CD14-positive monocyte (primary cell): ENCODE measurements around the gene MAML3. TPM values are rescaled to one million over a fixed set of nuclear protein-coding genes. Genes with fewer than 3 reads are reported as not detected.

Experiments
- DNase-seq, 3 donors: peaks; one replicate each; pipeline ENCODE4 v3.0.0-alpha.2; 2011 to 2022
- H2AFZ ChIP-seq: 2 replicates; pipeline ENCODE4 v1.6.0; 2012; ENCODE audit warnings: mild to moderate bottlenecking, low read depth, low read length, inconsistent platforms; ENCODE audit not compliant: insufficient read depth, poor library complexity, severe bottlenecking
- H3K27ac ChIP-seq, 2 donors: 1 replicate in 1 of 2; 2 replicates in 1 of 2; pipeline ENCODE4 v1.5.1; 2012 to 2013; ENCODE audit warnings: low read length in 2 of 2, control low read depth in 1 of 2, inconsistent platforms in 1 of 2, low read depth in 1 of 2, mild to moderate bottlenecking in 1 of 2
- H3K27me3 ChIP-seq, 2 donors: one replicate each; pipeline versions ENCODE4 v1.6.0 to v1.6.1; 2011 to 2013; ENCODE audit warnings: low read length in 2 of 2; ENCODE audit not compliant: control insufficient read depth in 2 of 2, insufficient read depth in 2 of 2
- H3K36me3 ChIP-seq, 2 donors: replicated peaks in 1 of 2; 1 replicate in 1 of 2; 2 replicates in 1 of 2; pipeline versions ENCODE4 v1.5.1 to v1.6.1; 2012 to 2013; ENCODE audit warnings: low read length in 2 of 2, control low read depth in 1 of 2, inconsistent platforms in 1 of 2, mild to moderate bottlenecking in 1 of 2; ENCODE audit not compliant: insufficient read depth in 2 of 2, control insufficient read depth in 1 of 2
- H3K4me1 ChIP-seq, 2 donors: 1 replicate in 1 of 2; 2 replicates in 1 of 2; pipeline versions ENCODE4 v1.5.1 to v1.6.1; 2012 to 2013; ENCODE audit warnings: low read length in 2 of 2, control low read depth in 1 of 2, inconsistent platforms in 1 of 2, mild to moderate bottlenecking in 1 of 2, moderate library complexity in 1 of 2; ENCODE audit not compliant: insufficient read depth in 2 of 2, control insufficient read depth in 1 of 2
- H3K4me2 ChIP-seq: replicated peaks from 2 replicates; pipeline ENCODE3; 2012; ENCODE audit warnings: low read length, moderate library complexity, mild to moderate bottlenecking; ENCODE audit not compliant: poor library complexity, severe bottlenecking; ENCODE audit errors: extremely low read depth
- H3K4me3 ChIP-seq, 3 experiments: fragments of 200-600 bp in 1 of 3; sonication (generic) in 1 of 3; replicated peaks in 1 of 3; 1 replicate in 2 of 3; 2 replicates in 1 of 3; pipeline ENCODE4 v1.5.1; 2011 to 2013; ENCODE audit warnings: low read length in 3 of 3, mild to moderate bottlenecking in 3 of 3, control low read depth in 2 of 3, low read depth in 2 of 3, inconsistent platforms in 1 of 3, moderate library complexity in 1 of 3
- H3K79me2 ChIP-seq: 2 replicates; pipeline ENCODE4 v1.6.0; 2012; ENCODE audit warnings: mild to moderate bottlenecking, control low read depth, inconsistent platforms, low read length, moderate library complexity; ENCODE audit not compliant: insufficient read depth
- H3K9ac ChIP-seq: 2 replicates; pipeline ENCODE4 v1.6.0; 2017; ENCODE audit warnings: low read length, mild to moderate bottlenecking; ENCODE audit not compliant: insufficient read depth, poor library complexity, severe bottlenecking
- H3K9me3 ChIP-seq, 2 donors: replicated peaks in 1 of 2; 1 replicate in 1 of 2; 2 replicates in 1 of 2; pipeline versions ENCODE4 v1.5.1 to v1.6.1; 2012 to 2013; ENCODE audit warnings: low read length in 2 of 2, control low read depth in 1 of 2; ENCODE audit not compliant: control insufficient read depth in 1 of 2, insufficient read depth in 1 of 2
- H4K20me1 ChIP-seq: 2 replicates; pipeline ENCODE4 v1.6.0; 2012; ENCODE audit warnings: mild to moderate bottlenecking, low read length, control low read depth, moderate library complexity; ENCODE audit not compliant: insufficient read depth
- H3K27ac Mint-ChIP-seq, 7 donors: one replicate each; pipeline ENCODE4 v1.8.0; 2020; ENCODE audit warnings: mild to moderate bottlenecking in 7 of 7, mixed read lengths in 7 of 7, moderate library complexity in 6 of 7, inconsistent platforms in 2 of 7
- H3K27me3 Mint-ChIP-seq, 3 donors: one replicate each; pipeline ENCODE4 v1.8.0; 2021 to 2022; ENCODE audit warnings: low read depth in 3 of 3, mild to moderate bottlenecking in 3 of 3, mixed read lengths in 3 of 3, moderate library complexity in 3 of 3, inconsistent platforms in 1 of 3
- H3K36me3 Mint-ChIP-seq, 2 donors: one replicate each; pipeline ENCODE4 v1.8.0; 2020; ENCODE audit warnings: mixed read lengths in 2 of 2, inconsistent platforms in 1 of 2, mild to moderate bottlenecking in 1 of 2
- H3K4me1 Mint-ChIP-seq: one replicate; pipeline ENCODE4 v1.8.0; 2020; ENCODE audit warnings: mild to moderate bottlenecking, mixed read lengths
- H3K4me3 Mint-ChIP-seq, 2 donors: one replicate each; pipeline ENCODE4 v1.8.0; 2020; ENCODE audit warnings: mild to moderate bottlenecking in 2 of 2, mixed read lengths in 2 of 2, moderate library complexity in 1 of 2
- H3K9me3 Mint-ChIP-seq, 7 donors: one replicate each; pipeline ENCODE4 v1.8.0; 2020 to 2022; ENCODE audit warnings: mixed read lengths in 7 of 7, mild to moderate bottlenecking in 6 of 7, moderate library complexity in 6 of 7, inconsistent platforms in 2 of 7
- CTCF ChIP-seq: fragments of 200-600 bp; IDR thresholded peaks from one replicate; pipeline ENCODE4 v1.8.0; 2022; ENCODE audit warnings: antibody characterized with exemption, mild to moderate bottlenecking
- WGBS: methylation state at CpG from one replicate; pipeline ENCODE4 v1.1.5; 2013; ENCODE audit warnings: missing lambda C conversion rate; ENCODE audit not compliant: insufficient coverage; 5-methylcytosine and 5-hydroxymethylcytosine counted together
- intact Hi-C, 2 donors: fragments of 100-400 bp; cut with micrococcal nuclease; formaldehyde crosslinking; loops; one replicate each; pipeline versions ENCODE4 v1.15.0 to v1.15.1; 2023
- polyA plus RNA-seq, 3 donors: library from polyadenylated mRNA; depleted of rRNA in 1 of 3; unstranded in 2 of 3; stranded (reverse) in 1 of 3; fragments of 300-500 nt in 2 of 3; fragments of >200 nt in 1 of 3; fragmentation: Illumina TruSeq in 2 of 3; gene quantifications; 1 replicate in 2 of 3; 2 replicates in 1 of 3; pipeline ENCODE4 v1.2.3, GENCODE V29; 2012 to 2021

MAML3 gene
- polyA plus RNA-seq, 3 donors: 1.5 to 6.5 (median 2.3) TPM

DNA sequence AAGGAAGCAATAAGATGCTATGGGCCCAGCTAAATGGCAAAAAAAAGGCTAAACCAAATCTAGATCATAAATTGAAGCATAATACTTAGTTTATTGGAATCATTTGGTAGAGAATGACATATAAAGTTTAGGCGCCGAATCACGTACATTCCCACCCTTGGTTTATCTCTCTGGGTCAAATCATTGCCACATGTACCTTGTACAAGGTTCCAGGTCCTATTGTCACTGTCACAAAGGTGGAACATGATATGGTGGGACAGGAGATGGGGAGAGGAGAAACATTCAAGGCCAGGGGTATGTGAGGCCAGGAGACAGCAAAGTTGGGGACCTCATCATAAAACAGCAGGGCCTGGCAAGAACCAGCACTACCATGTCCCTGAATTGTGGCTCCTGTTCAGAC is 13.4 kb downstream of the MAML3 start:
- Mint-ChIP-seq H3K4me1 (peaks cover 21% of the 10 kb centered on the region), H3K27ac (peak overlapping the region in 1 of 7 donors; percentile 20), H3K9me3 (no peaks in the 10 kb centered on the region), H3K36me3 (peaks cover 0 to 8% of the 10 kb centered on the region in 2 donors), H3K4me3 (no peak overlapping the region), H3K27me3 (no peaks in the 10 kb centered on the region)
- Histone ChIP-seq H2AFZ (no peak overlapping the region), H3K4me3 (no peak overlapping the region), H3K79me2 (peaks cover 69% of the 10 kb centered on the region), H3K4me1 (peaks cover 17 to 23% of the 10 kb centered on the region in 2 donors), H3K9me3 (no peaks in the 10 kb centered on the region), H3K27me3 (no peaks in the 10 kb centered on the region), H3K27ac (no peak overlapping the region), H3K36me3 (no peaks in the 10 kb centered on the region), H3K4me2 (no peak overlapping the region), H4K20me1 (peaks cover 57% of the 10 kb centered on the region), H3K9ac (no peak overlapping the region)
- DNase-seq: no peak
- intact Hi-C loops: no loop called here
- WGBS: no CpG with 5 or more reads among the region's 3 CpGs
- TF ChIP-seq CTCF: no peak

GRCh38 chr4:140138428-140138827 is 15.6 kb downstream of the MAML3 start:
- H3K4me3 Mint-ChIP-seq: no peak overlapping the region
- no peak overlapping the region for H2AFZ ChIP-seq
- peaks cover 17 to 34% of the 10 kb centered on the region in 2 donors for H3K4me1 ChIP-seq
- peaks cover 66% of the 10 kb centered on the region for H4K20me1 ChIP-seq
- no peak for DNase-seq
- TF ChIP-seq CTCF: no peak
- H3K9me3 Mint-ChIP-seq: no peaks in the 10 kb centered on the region
- H3K9ac ChIP-seq: no peak overlapping the region
- no peak overlapping the region for H3K27ac Mint-ChIP-seq
- no peaks in the 10 kb centered on the region for H3K27me3 ChIP-seq
- whole genome bisulfite sequencing: no CpG with 5 or more reads among the region's 6 CpGs
- peaks cover 2 to 4% of the 10 kb centered on the region in 2 donors for H3K36me3 Mint-ChIP-seq
- H3K9me3 ChIP-seq: no peaks in the 10 kb centered on the region
- H3K4me2 ChIP-seq: no peak overlapping the region
- H3K4me1 Mint-ChIP-seq: peaks cover 34% of the 10 kb centered on the region
- no peaks in the 10 kb centered on the region for H3K27me3 Mint-ChIP-seq
- H3K4me3 ChIP-seq: no peak overlapping the region
- no peak overlapping the region for H3K27ac ChIP-seq
- H3K36me3 ChIP-seq: no peaks in the 10 kb centered on the region
- intact Hi-C loops: loop anchor here (5.0 to 10.0 kb wide), 2 partner anchors 36 to 54 kb away; no protein-coding TSS in a partner anchor
- peaks cover 74% of the 10 kb centered on the region for H3K79me2 ChIP-seq
